Endothelial cell of umbilical vein (primary cell): ENCODE data around the gene METTL24. TPM values are rescaled to one million over a fixed set of nuclear protein-coding genes. Genes with fewer than 3 reads are reported as not detected.

Source experiments
- BruUV-seq: library from RNA; stranded (reverse); fragments of 400-500 nt; replicated peaks from 2 replicates; lab custom pipeline; 2021; lab: Mats Ljungman, UMichigan
- CTCF ChIA-PET: fragments of 300-600, 350-600 bp; sonication (Branson Sonifier 250); formaldehyde crosslinking; loops from one replicate; lab custom pipeline; 2021; ENCODE audit warnings: antibody characterized with exemption, inconsistent platforms; lab: Charles Lee
- POLR2A ChIA-PET: fragments of 300-600, 350-600 bp; sonication (Branson Sonifier 250); formaldehyde crosslinking; loops from one replicate; lab custom pipeline; 2021; ENCODE audit warnings: antibody characterized with exemption, inconsistent platforms; lab: Charles Lee
- DNase-seq: peaks from one replicate; pipeline ENCODE4 v3.0.0-alpha.2; 2011; ENCODE audit warnings: low read depth, low spot score
- FAIRE-seq: peaks from 2 replicates; lab custom pipeline; 2011; peaks lifted over from hg19 to GRCh38; lab: Jason Lieb, UNC
- H2AFZ ChIP-seq: 2 replicates; pipeline ENCODE4 v1.6.0; 2012; ENCODE audit warnings: low read depth, low read length, control low read depth, inconsistent platforms
- H3K27ac ChIP-seq: 2 replicates; pipeline ENCODE4 v1.5.1; 2011; ENCODE audit warnings: low read depth, mild to moderate bottlenecking, control low read depth, low read length, moderate library complexity; ENCODE audit not compliant: insufficient read depth
- H3K27me3 ChIP-seq, 2 experiments: 2 replicates each; pipeline versions ENCODE4 v1.6.0 to v1.6.1; 2011; ENCODE audit warnings: low read length in 2 of 2, mixed read lengths in 1 of 2; ENCODE audit not compliant: control insufficient read depth in 2 of 2, insufficient read depth in 2 of 2
- H3K36me3 ChIP-seq, 2 experiments: 2 replicates in 1 of 2; 3 replicates in 1 of 2; pipeline ENCODE4 v1.5.1; 2011; ENCODE audit warnings: low read length in 2 of 2, mild to moderate bottlenecking in 1 of 2, moderate library complexity in 1 of 2; ENCODE audit not compliant: control insufficient read depth in 2 of 2, insufficient read depth in 2 of 2; ENCODE audit errors: extremely low read depth in 1 of 2
- H3K4me1 ChIP-seq: 3 replicates; pipeline ENCODE4 v1.5.1; 2011; ENCODE audit warnings: mild to moderate bottlenecking, low read length; ENCODE audit not compliant: control insufficient read depth, insufficient read depth; ENCODE audit errors: extremely low read depth
- H3K4me2 ChIP-seq: 2 replicates; pipeline ENCODE4 v1.6.1; 2011; ENCODE audit warnings: low read length, control low read depth, mixed read lengths; ENCODE audit not compliant: insufficient read depth
- H3K4me3 ChIP-seq, 3 experiments: fragments of 200-600 bp in 1 of 3; sonication (generic), shearing (Covaris generic) in 1 of 3; replicated peaks in 1 of 3; 2 replicates each; pipeline ENCODE4 v1.5.1; 2011 to 2016; ENCODE audit warnings: control low read depth in 3 of 3, low read length in 3 of 3, mild to moderate bottlenecking in 2 of 3, inconsistent platforms in 1 of 3, low read depth in 1 of 3, moderate library complexity in 1 of 3; ENCODE audit not compliant: insufficient read depth in 1 of 3
- H3K79me2 ChIP-seq: 2 replicates; pipeline ENCODE4 v1.6.0; 2012; ENCODE audit warnings: low read length, inconsistent platforms; ENCODE audit not compliant: control insufficient read depth, insufficient read depth
- H3K9ac ChIP-seq: replicated peaks from 2 replicates; pipeline ENCODE3; 2011; ENCODE audit warnings: low read length, control low read depth; ENCODE audit not compliant: insufficient read depth; ENCODE audit errors: extremely low read depth
- H3K9me1 ChIP-seq: replicated peaks from 3 replicates; pipeline ENCODE4 v1.6.0; 2011; ENCODE audit warnings: mild to moderate bottlenecking, low read length; ENCODE audit not compliant: control insufficient read depth, insufficient read depth; ENCODE audit errors: extremely low read depth
- H3K9me3 ChIP-seq: replicated peaks from 2 replicates; pipeline ENCODE4 v1.5.1; 2012; ENCODE audit warnings: low read length, inconsistent platforms; ENCODE audit not compliant: control insufficient read depth, insufficient read depth
- H4K20me1 ChIP-seq: replicated peaks from 2 replicates; pipeline ENCODE3; 2011; ENCODE audit warnings: mild to moderate bottlenecking, low read length; ENCODE audit not compliant: control insufficient read depth, insufficient read depth; ENCODE audit errors: extremely low read depth
- CTCF ChIP-seq, 2 donors: IDR thresholded peaks; 1 replicate in 1 of 2; 2 replicates in 1 of 2; pipeline ENCODE4 v1.5.1; 2011; ENCODE audit warnings: low read length in 2 of 2, mild to moderate bottlenecking in 2 of 2, moderate library complexity in 2 of 2, control low read depth in 1 of 2, inconsistent platforms in 1 of 2, low read depth in 1 of 2; ENCODE audit not compliant: insufficient read depth in 1 of 2; ENCODE audit errors: extremely low read depth in 1 of 2
- EZH2 ChIP-seq: IDR thresholded peaks from 2 replicates; pipeline ENCODE4 v1.6.1; 2012; ENCODE audit warnings: borderline replicate concordance, low read depth, mild to moderate bottlenecking, moderate library complexity, low read length, inconsistent platforms; ENCODE audit not compliant: severe bottlenecking
- FOS ChIP-seq: IDR thresholded peaks from 2 replicates; pipeline ENCODE4 v1.6.1; 2011; ENCODE audit warnings: mild to moderate bottlenecking, low read length, moderate library complexity, borderline replicate concordance; ENCODE audit not compliant: insufficient read depth
- GATA2 ChIP-seq: IDR thresholded peaks from 2 replicates; pipeline ENCODE4 v1.7.0; 2011; ENCODE audit warnings: low read depth, mild to moderate bottlenecking, moderate library complexity, mixed read lengths, low read length; ENCODE audit not compliant: insufficient read length, insufficient read depth
- JUN ChIP-seq: IDR thresholded peaks from 2 replicates; pipeline ENCODE4 v1.6.1; 2011; ENCODE audit warnings: borderline replicate concordance, low read depth; ENCODE audit not compliant: insufficient read length, insufficient read depth
- MAX ChIP-seq: IDR thresholded peaks from 2 replicates; pipeline ENCODE4 v1.6.1; 2011; ENCODE audit not compliant: insufficient read depth, insufficient read length
- MYC ChIP-seq: IDR thresholded peaks from one replicate; pipeline ENCODE4 v1.6.1; 2011; ENCODE audit warnings: mild to moderate bottlenecking, low read depth, low read length
- POLR2A ChIP-seq: IDR thresholded peaks from 2 replicates; pipeline ENCODE4 v1.6.1; 2012; ENCODE audit warnings: low read depth, mild to moderate bottlenecking, control low read depth, low read length
- POLR2AphosphoS5 ChIP-seq: IDR thresholded peaks from 2 replicates; pipeline ENCODE4 v1.6.1; 2012; ENCODE audit warnings: low read depth, mild to moderate bottlenecking, control low read depth, low read length, moderate library complexity; ENCODE audit not compliant: insufficient read depth
- dilution Hi-C: fragments of 300-500 bp; cut with MboI; formaldehyde crosslinking; loops from one replicate; pipeline ENCODE4 v1.15.0; 2019; ENCODE audit warnings: low sequenced_read_pairs; ENCODE audit not compliant: extremely low pct_ligation_motif_present
- intact Hi-C: fragments of 100-400 bp; cut with micrococcal nuclease; formaldehyde crosslinking; loops from one replicate; pipeline ENCODE4 v1.10.0; 2022
- polyA plus RNA-seq, 4 experiments: library from polyadenylated mRNA; depleted of rRNA in 3 of 4; stranded (reverse) in 3 of 4; unstranded in 1 of 4; fragments of >200 nt; gene quantifications; 2 replicates each; pipeline versions ENCODE4 v1.2.1 to v1.2.3, GENCODE V29; 2011 to 2012; ENCODE audit warnings: missing spikeins in 1 of 4
- total RNA-seq: library from RNA; stranded (reverse); gene quantifications from 2 replicates; pipeline ENCODE4 v1.2.3, GENCODE V29; 2021

METTL24 gene
- total and polyA plus RNA-seq, 2 donors (not counting 3 experiments of a cell fraction or from before 2014, with no cell fraction given): not detected

DNA sequence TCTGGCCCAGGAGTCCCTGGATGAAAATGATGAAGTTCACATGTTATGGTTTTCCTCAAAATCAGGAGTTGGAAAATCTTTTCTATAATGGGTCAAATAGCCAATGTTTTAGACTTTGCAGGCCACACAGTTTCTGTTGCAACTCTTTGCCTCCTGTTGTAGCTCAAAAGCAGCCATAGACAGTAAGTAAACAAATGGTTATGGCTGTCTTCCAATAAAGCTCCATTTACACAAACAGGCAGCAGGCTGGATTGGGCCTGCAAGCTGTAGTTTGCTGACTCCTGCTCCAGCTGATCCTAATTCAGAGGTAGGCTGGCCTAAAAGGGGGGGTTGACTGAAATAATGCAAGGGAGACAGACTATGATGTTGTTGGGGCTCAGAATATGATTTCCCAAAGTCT is 33.0 kb downstream of the METTL24 start:
- BruUV-seq: no TSS peak
- TF ChIP-seq CTCF (IDR thresholded peaks at IDR 0.05; ENCODE audit: extremely low read depth in 1 of 2, insufficient read depth in 1 of 2, low read depth in 1 of 2, low read length in 2 of 2): no peak
- no peak for TF ChIP-seq JUN
- Histone ChIP-seq H3K9me1 (no peaks in the 10 kb centered on the region), H3K36me3 (no peaks in the 10 kb centered on the region), H3K9ac (no peak overlapping the region), H3K79me2 (no peaks in the 10 kb centered on the region), H3K4me2 (no peak overlapping the region), H3K4me1 (no peaks in the 10 kb centered on the region), H3K27me3 (peaks cover 28 to 31% of the 10 kb centered on the region in 2 experiments), H2AFZ (no peak overlapping the region), H3K27ac (no peak overlapping the region), H4K20me1 (no peaks in the 10 kb centered on the region), H3K4me3 (no peak overlapping the region), H3K9me3 (no peaks in the 10 kb centered on the region)
- ChIA-PET CTCF (no interaction called here), POLR2A (interaction anchor here (0.6 kb wide), 1 partner anchor 733 kb away, joined by 4 read pairs; no protein-coding TSS in a partner anchor)
- intact Hi-C loops (no loop called here), dilution Hi-C loops (no loop called here)
- FAIRE-seq (no peak), DNase-seq (no peak)

GRCh38 chr6:110324548-110324947 is 33.6 kb downstream of the METTL24 start:
- Histone ChIP-seq H3K4me2 (no peak overlapping the region), H3K27ac (no peak overlapping the region), H4K20me1 (no peaks in the 10 kb centered on the region), H3K9ac (no peak overlapping the region), H3K4me3 (no peak overlapping the region), H2AFZ (no peak overlapping the region), H3K9me3 (no peaks in the 10 kb centered on the region), H3K4me1 (no peaks in the 10 kb centered on the region), H3K27me3 (peaks cover 22 to 26% of the 10 kb centered on the region in 2 experiments), H3K79me2 (no peaks in the 10 kb centered on the region), H3K36me3 (no peaks in the 10 kb centered on the region), H3K9me1 (no peaks in the 10 kb centered on the region)
- intact Hi-C loops: no loop called here
- FAIRE-seq: no peak
- TF ChIP-seq MYC: no peak
- no peak for TF ChIP-seq JUN
- TF ChIP-seq MAX: no peak
- TF ChIP-seq CTCF (IDR thresholded peaks at IDR 0.05; ENCODE audit: extremely low read depth in 1 of 2, insufficient read depth in 1 of 2, low read depth in 1 of 2, low read length in 2 of 2): no peak
- TF ChIP-seq POLR2A: no peak
- TF ChIP-seq GATA2: no peak
- TF ChIP-seq POLR2AphosphoS5: no peak
- no peak for TF ChIP-seq EZH2
- TF ChIP-seq FOS: no peak
- BruUV-seq: no TSS peak
- DNase-seq: no peak
- dilution Hi-C loops: no loop called here
- ChIA-PET CTCF (no interaction called here), POLR2A (no interaction called here)
